SH-SY5Y (cell line): ENCODE results near the gene ACKR4.

ENCODE experiments used
- GATA2 ChIP-seq: IDR thresholded peaks from 2 replicates; pipeline ENCODE4 v1.6.1; 2011; ENCODE audit warnings: mild to moderate bottlenecking, low read depth, low read length
- GATA3 ChIP-seq: IDR thresholded peaks from 2 replicates; pipeline ENCODE4 v1.6.1; 2011; ENCODE audit warnings: low read depth, mild to moderate bottlenecking, low read length, moderate library complexity

The ACKR4 gene

GRCh38 chr3:132569580-132569979, 27.5 kb upstream of the ACKR4 start:
- TF ChIP-seq GATA3 (no peak), GATA2 (no peak)

GRCh38 chr3:132570016-132570415, 27.1 kb upstream of the ACKR4 start:
- no peak for TF ChIP-seq GATA3
- TF ChIP-seq GATA2 = no peak

GRCh38 chr3:132573797-132574211, 23.3 kb upstream of the ACKR4 start:
- TF ChIP-seq GATA2 (no peak), GATA3 (no peak)

- TF ChIP-seq GATA3 = no peak
- TF ChIP-seq GATA2 = no peak
These were observed 9.7 kb upstream of the ACKR4 start for GRCh38 chr3:132587401-132587800.

- TF ChIP-seq GATA3 (no peak), GATA2 (no peak)
These were observed 4.9 kb upstream of the ACKR4 start for GRCh38 chr3:132592216-132592615.

GRCh38 chr3:132593241-132593946, 3.7 kb upstream of the ACKR4 start:
- TF ChIP-seq GATA2 = no peak
- no peak for TF ChIP-seq GATA3

- TF ChIP-seq GATA3 = no peak
- no peak for TF ChIP-seq GATA2
These were observed 3.1 kb upstream of the ACKR4 start for GRCh38 chr3:132593947-132594323.

GRCh38 chr3:132594498-132594897, 2.6 kb upstream of the ACKR4 start:
- TF ChIP-seq GATA2 = no peak
- no peak for TF ChIP-seq GATA3

GRCh38 chr3:132595014-132595413, 2.1 kb upstream of the ACKR4 start:
- no peak for TF ChIP-seq GATA3
- no peak for TF ChIP-seq GATA2

- TF ChIP-seq GATA2 = no peak
- no peak for TF ChIP-seq GATA3
These were observed 744 bp upstream of the ACKR4 start for GRCh38 chr3:132596326-132596725.

GRCh38 chr3:132597660-132598059, 590 bp downstream of the ACKR4 start:
- no peak for TF ChIP-seq GATA3
- no peak for TF ChIP-seq GATA2

- no peak for TF ChIP-seq GATA2
- no peak for TF ChIP-seq GATA3
These were observed 1.1 kb downstream of the ACKR4 start for GRCh38 chr3:132598181-132598580.

- TF ChIP-seq GATA2 = no peak
- TF ChIP-seq GATA3 = no peak
These were observed 8.3 kb downstream of the ACKR4 start for GRCh38 chr3:132605374-132605792.

- TF ChIP-seq GATA3 = no peak
- no peak for TF ChIP-seq GATA2
These were observed 9.0 kb downstream of the ACKR4 start for GRCh38 chr3:132606085-132606484.

- TF ChIP-seq GATA2 (no peak), GATA3 (no peak)
These were observed 18.8 kb downstream of the ACKR4 start for GRCh38 chr3:132615881-132616280.

- TF ChIP-seq GATA2 = no peak
- TF ChIP-seq GATA3 = no peak
These were observed 19.7 kb downstream of the ACKR4 start for GRCh38 chr3:132616780-132617179.
